ENCODE results near the gene OTOG. TPM values are rescaled to one million over a fixed set of nuclear protein-coding genes. Genes with fewer than 3 reads are reported as not detected.

The OTOG gene
- total and polyA plus RNA-seq, 2 experiments from 2014 or later, result not detected

DNA sequence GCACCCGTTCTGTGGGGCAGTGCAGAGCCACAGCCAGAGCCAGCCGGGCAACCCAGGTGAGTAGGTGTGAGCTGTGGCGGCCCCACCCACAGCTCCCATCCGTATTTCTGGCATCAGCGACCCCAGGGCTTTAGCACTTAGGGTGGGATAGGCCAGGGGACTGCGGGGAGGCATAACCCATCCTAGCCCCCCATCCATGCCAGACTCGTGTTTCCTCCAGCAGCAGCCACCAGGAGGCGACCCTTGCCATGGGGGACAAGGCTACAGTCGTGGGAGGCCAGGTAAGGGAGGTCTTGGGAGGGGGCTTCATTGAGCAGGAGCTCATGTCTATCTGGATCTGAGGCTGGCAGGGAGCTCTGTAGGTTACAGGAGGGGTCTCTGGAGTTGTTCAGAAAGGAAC lies 873 bp downstream of the OTOG start:
- no peaks in the 10 kb centered on the region for H3F3A ChIP-seq (ENCODE audit: insufficient read depth)
- no peaks in the 10 kb centered on the region for H3K36me3 ChIP-seq (ENCODE audit: low read depth)
- no peaks in the 10 kb centered on the region for H4K20me1 ChIP-seq (ENCODE audit: insufficient read depth)
- no peaks in the 10 kb centered on the region for H3K9me3 ChIP-seq (ENCODE audit: low read depth)
- no peak overlapping the region for H3K27ac ChIP-seq
- in situ Hi-C loops (cut with MboI), result no loop called here
- no peaks in the 10 kb centered on the region for H3K79me2 ChIP-seq (ENCODE audit: insufficient read depth)
- no peaks in the 10 kb centered on the region for H3K9me2 ChIP-seq (ENCODE audit: insufficient read depth)
- TF ChIP-seq EZH2 (IDR thresholded peaks at IDR 0.05; ENCODE audit: insufficient read depth, poor library complexity, severe bottlenecking) (no peak), EZH2phosphoT487 (IDR thresholded peaks at IDR 0.05; ENCODE audit: insufficient read depth, low read depth) (no peak)
- WGBS, 2 experiments (ENCODE audit: low coverage in 1 of 2, low lambda C conversion rate in 2 of 2, missing lambda C conversion rate in 2 of 2), result 35 to 38% methylated on average over 7 to 9 of the region's 9 CpGs
- H3K4me1 ChIP-seq (ENCODE audit: insufficient read depth), result no peaks in the 10 kb centered on the region
- peaks cover 16% of the 10 kb centered on the region; the same call in 1 of the 2 replicates for H3K27me3 ChIP-seq (replicated peaks; ENCODE audit: insufficient read depth)
- H3K9ac ChIP-seq, result no peak overlapping the region
- no peak overlapping the region for H2AFZ ChIP-seq
- no peak for DNase-seq
- no peak overlapping the region for H3K4me3 ChIP-seq
- no peak overlapping the region for H3K4me2 ChIP-seq (ENCODE audit: unreplicated experiment)

DNA sequence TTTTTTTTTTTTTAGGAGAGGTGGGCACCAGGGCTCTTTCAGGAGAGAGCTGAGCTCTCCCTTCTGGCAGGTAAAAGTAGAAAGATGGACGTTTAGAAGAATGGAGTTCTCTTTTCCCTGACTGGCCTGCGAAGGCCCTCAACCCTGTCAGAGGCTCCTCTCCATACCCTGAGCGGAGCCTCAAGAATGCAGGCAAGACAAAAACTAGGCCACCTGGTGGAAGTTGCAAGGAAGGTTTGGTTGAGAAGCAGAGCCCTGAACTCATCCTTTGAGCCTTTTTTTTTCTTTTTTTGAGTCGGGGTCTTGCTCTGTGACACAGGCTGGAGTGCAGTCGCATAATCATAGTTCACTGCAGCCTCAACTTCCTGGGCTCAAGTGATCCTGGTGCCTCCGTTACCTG lies 1.4 kb downstream of the OTOG start:
- TF ChIP-seq EZH2phosphoT487 (IDR thresholded peaks at IDR 0.05; ENCODE audit: insufficient read depth, low read depth) (no peak), EZH2 (IDR thresholded peaks at IDR 0.05; ENCODE audit: insufficient read depth, poor library complexity, severe bottlenecking) (no peak)
- Histone ChIP-seq H3K9me2 (ENCODE audit: insufficient read depth) (no peaks in the 10 kb centered on the region), H3K9ac (no peak overlapping the region), H3K4me3 (no peak overlapping the region), H3K4me2 (ENCODE audit: unreplicated experiment) (no peak overlapping the region), H3F3A (ENCODE audit: insufficient read depth) (no peaks in the 10 kb centered on the region), H3K79me2 (ENCODE audit: insufficient read depth) (no peaks in the 10 kb centered on the region), H3K9me3 (ENCODE audit: low read depth) (no peaks in the 10 kb centered on the region), H3K27ac (no peak overlapping the region), H4K20me1 (ENCODE audit: insufficient read depth) (no peaks in the 10 kb centered on the region), H2AFZ (no peak overlapping the region), H3K27me3 (replicated peaks; ENCODE audit: insufficient read depth) (peaks cover 16% of the 10 kb centered on the region; the same call in 1 of the 2 replicates), H3K4me1 (ENCODE audit: insufficient read depth) (no peaks in the 10 kb centered on the region), H3K36me3 (ENCODE audit: low read depth) (no peaks in the 10 kb centered on the region)
- in situ Hi-C loops (cut with MboI), result no loop called here
- peak; percentile 26 for DNase-seq
- 52 to 55% methylated on average over 6 of the region's 6 CpGs for WGBS, 2 experiments (ENCODE audit: low coverage in 1 of 2, low lambda C conversion rate in 2 of 2, missing lambda C conversion rate in 2 of 2)

DNA sequence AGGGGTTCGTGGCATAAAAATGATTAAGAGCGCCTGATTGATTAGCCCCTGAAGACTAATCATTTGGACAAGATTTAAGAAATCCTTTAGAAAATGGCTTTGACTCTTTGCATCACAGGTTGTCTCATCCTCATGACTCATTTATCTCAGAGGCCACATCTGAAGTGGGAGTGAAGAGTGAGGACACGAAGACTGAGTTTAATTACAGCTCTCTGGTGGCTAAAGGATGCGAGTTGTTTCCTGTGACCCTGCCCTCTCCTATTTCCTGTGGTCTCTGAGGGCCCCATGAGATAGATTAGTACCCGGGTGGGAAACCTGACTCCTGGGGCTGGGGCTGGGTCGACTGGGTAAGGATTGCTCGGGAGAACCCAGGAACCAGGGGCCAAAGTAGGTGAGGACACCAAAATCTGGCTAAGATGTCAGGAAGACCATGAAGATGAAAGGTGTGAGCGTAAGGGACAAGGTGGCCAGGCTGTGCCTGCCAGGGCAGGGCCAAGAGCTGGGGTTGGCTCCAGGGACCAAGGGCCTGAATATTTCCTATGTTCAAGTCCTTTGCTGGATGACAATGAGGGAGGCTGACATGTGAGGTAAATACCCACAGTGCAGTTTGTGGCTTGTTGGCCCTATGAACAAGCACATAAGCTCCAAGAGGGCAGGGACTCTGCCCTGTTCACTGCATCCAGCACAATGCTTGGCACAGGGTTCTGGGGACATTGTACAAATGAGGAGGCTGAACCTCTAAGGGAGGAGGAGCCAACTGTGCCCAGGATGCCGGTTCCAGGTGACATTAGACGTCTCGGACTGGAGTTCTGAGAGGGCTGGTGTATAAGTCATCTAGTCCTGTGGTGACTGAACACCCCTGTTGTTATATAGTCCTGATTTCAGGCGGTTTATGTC lies 3.6 kb downstream of the OTOG start:
- H4K20me1 ChIP-seq (ENCODE audit: insufficient read depth), result no peaks in the 10 kb centered on the region
- in situ Hi-C loops (cut with MboI), result no loop called here

DNA sequence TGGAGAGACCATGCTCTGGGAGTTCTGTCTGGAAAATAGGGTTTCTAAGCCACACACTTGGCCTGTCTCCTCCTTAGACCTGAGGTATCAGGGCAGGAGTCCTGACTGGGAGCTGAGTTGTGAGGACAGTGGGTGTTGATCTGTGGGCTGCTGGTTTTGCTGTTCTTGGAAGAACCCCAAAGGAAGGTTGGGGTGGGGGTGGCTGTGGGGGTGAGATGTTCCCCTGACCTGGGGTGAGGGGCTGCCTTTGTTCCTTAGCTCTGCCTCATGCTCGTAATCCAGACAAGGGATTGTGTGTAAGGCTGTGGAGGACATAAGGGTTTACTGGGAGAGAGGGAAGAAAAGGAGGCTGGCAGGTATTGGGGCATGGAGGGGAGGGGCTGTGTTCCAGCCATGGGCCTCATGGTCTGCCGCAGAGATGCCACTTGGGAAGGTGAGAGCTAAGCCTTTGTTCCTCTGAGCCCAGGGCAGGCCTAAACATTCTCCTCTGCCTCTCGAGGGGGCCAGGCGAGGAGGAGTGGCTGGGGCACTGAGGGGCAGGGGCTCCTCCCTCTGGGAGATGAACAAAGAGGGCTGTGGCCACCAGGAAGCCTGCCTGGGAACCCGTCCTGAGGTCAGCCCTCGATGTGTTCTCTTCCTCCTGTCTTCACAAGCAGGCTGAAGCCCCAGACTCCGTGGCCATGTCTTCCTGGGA lies 4.4 kb downstream of the OTOG start:
- Histone ChIP-seq H3K27ac (no peak overlapping the region), H3K4me1 (ENCODE audit: insufficient read depth) (no peaks in the 10 kb centered on the region), H3K9me3 (ENCODE audit: low read depth) (no peaks in the 10 kb centered on the region), H3K9ac (no peak overlapping the region), H3K79me2 (ENCODE audit: insufficient read depth) (no peaks in the 10 kb centered on the region), H4K20me1 (ENCODE audit: insufficient read depth) (no peaks in the 10 kb centered on the region), H3K36me3 (ENCODE audit: low read depth) (no peaks in the 10 kb centered on the region), H3K4me3 (no peak overlapping the region), H3K9me2 (ENCODE audit: insufficient read depth) (no peaks in the 10 kb centered on the region), H3K27me3 (replicated peaks; ENCODE audit: insufficient read depth) (peaks cover 11% of the 10 kb centered on the region; the same call in 1 of the 2 replicates), H3F3A (ENCODE audit: insufficient read depth) (no peaks in the 10 kb centered on the region), H3K4me2 (ENCODE audit: unreplicated experiment) (no peak overlapping the region), H2AFZ (no peak overlapping the region)
- in situ Hi-C loops (cut with MboI), result no loop called here
- no peak for TF ChIP-seq EZH2 (IDR thresholded peaks at IDR 0.05; ENCODE audit: insufficient read depth, poor library complexity, severe bottlenecking)
- WGBS, 2 experiments (ENCODE audit: low coverage in 1 of 2, low lambda C conversion rate in 2 of 2, missing lambda C conversion rate in 2 of 2), result 38 to 40% methylated on average over 4 to 7 of the region's 7 CpGs
- no peak for DNase-seq

More for the DNA sequence above, 3.6 kb downstream of the OTOG start:
- Histone ChIP-seq H3K9me2 (ENCODE audit: insufficient read depth) (no peaks in the 10 kb centered on the region), H3K9ac (no peak overlapping the region), H3K4me1 (ENCODE audit: insufficient read depth) (no peaks in the 10 kb centered on the region), H3K36me3 (ENCODE audit: low read depth) (no peaks in the 10 kb centered on the region), H3K4me2 (ENCODE audit: unreplicated experiment) (no peak overlapping the region), H3K27me3 (replicated peaks; ENCODE audit: insufficient read depth) (peaks cover 14% of the 10 kb centered on the region; the same call in 1 of the 2 replicates), H3K79me2 (ENCODE audit: insufficient read depth) (no peaks in the 10 kb centered on the region), H3F3A (ENCODE audit: insufficient read depth) (no peaks in the 10 kb centered on the region), H3K9me3 (ENCODE audit: low read depth) (no peaks in the 10 kb centered on the region), H3K4me3 (no peak overlapping the region), H3K27ac (no peak overlapping the region), H2AFZ (no peak overlapping the region)
- WGBS, 2 experiments (ENCODE audit: low coverage in 1 of 2, low lambda C conversion rate in 2 of 2, missing lambda C conversion rate in 2 of 2), result 45 to 49% methylated on average over 12 of the region's 12 CpGs
- DNase-seq, result peak; percentile 40
- no peak for TF ChIP-seq EZH2 (IDR thresholded peaks at IDR 0.05; ENCODE audit: insufficient read depth, poor library complexity, severe bottlenecking)
- no peak for TF ChIP-seq EZH2phosphoT487 (IDR thresholded peaks at IDR 0.05; ENCODE audit: insufficient read depth, low read depth)

Measured in GM23248 (cell line).